HepG2 (cell line): ENCODE data around the gene UNC93A. TPM values are rescaled to one million over a fixed set of nuclear protein-coding genes. Genes with fewer than 3 reads are reported as not detected.

Experiments used
- ATF1 ChIP-seq: IDR thresholded peaks from 2 replicates; pipeline ENCODE4 v1.6.1; 2016; ENCODE audit warnings: mild to moderate bottlenecking, control low read depth
- BORCS8-MEF2B ChIP-seq: sonication (generic); formaldehyde crosslinking; IDR thresholded peaks from 2 replicates; pipeline ENCODE4 v1.8.0; 2022; ENCODE audit warnings: mild to moderate bottlenecking, missing genetic modification reagents
- CEBPZ ChIP-seq: IDR thresholded peaks from 2 replicates; pipeline ENCODE4 v1.6.1; 2012; ENCODE audit warnings: low read length, improper control_type of control experiment
- EP300 ChIP-seq, 3 experiments: sonication (generic) in 1 of 3; formaldehyde crosslinking in 1 of 3; IDR thresholded peaks; 2 replicates each; pipeline versions ENCODE4 v1.5.1 to v1.6.1; 2011 to 2020; ENCODE audit warnings: low read depth in 2 of 3, low read length in 2 of 3, borderline replicate concordance in 1 of 3, improper control_type of control experiment in 1 of 3, mild to moderate bottlenecking in 1 of 3, missing genetic modification reagents in 1 of 3, moderate library complexity in 1 of 3
- ERF ChIP-seq: IDR thresholded peaks from 2 replicates; pipeline ENCODE4 v1.6.1; 2018; ENCODE audit warnings: missing biosample characterization, missing genetic modification reagents
- EZH2 ChIP-seq: conservative IDR thresholded peaks from 2 replicates; pipeline ENCODE4 v1.6.1; 2012; ENCODE audit warnings: mild to moderate bottlenecking, low read depth, low read length, moderate library complexity
- FOXJ3 ChIP-seq: sonication (generic); formaldehyde crosslinking; IDR thresholded peaks from 2 replicates; pipeline ENCODE4 v1.4.0; 2020; ENCODE audit warnings: missing genetic modification reagents, mild to moderate bottlenecking, borderline replicate concordance
- FOXM1 ChIP-seq: sonication (generic); formaldehyde crosslinking; IDR thresholded peaks from 2 replicates; pipeline ENCODE4 v1.5.0; 2020; ENCODE audit warnings: missing genetic modification reagents
- JDP2 ChIP-seq: sonication (generic); formaldehyde crosslinking; IDR thresholded peaks from 2 replicates; pipeline ENCODE4 v1.8.1; 2022; ENCODE audit warnings: missing genetic modification reagents, borderline replicate concordance
- MEF2D ChIP-seq: sonication (generic); formaldehyde crosslinking; IDR thresholded peaks from 2 replicates; pipeline ENCODE4 v1.5.1; 2020; ENCODE audit warnings: mild to moderate bottlenecking, missing genetic modification reagents
- MTF1 ChIP-seq: sonication (generic); formaldehyde crosslinking; IDR thresholded peaks from 2 replicates; pipeline ENCODE4 v1.5.0; 2020; ENCODE audit warnings: missing genetic modification reagents
- MXD1 ChIP-seq: sonication (generic); formaldehyde crosslinking; IDR thresholded peaks from 2 replicates; pipeline ENCODE4 v1.4.0; 2020; ENCODE audit warnings: mild to moderate bottlenecking, missing genetic modification reagents
- NFIB ChIP-seq: sonication (generic); formaldehyde crosslinking; IDR thresholded peaks from 2 replicates; pipeline ENCODE4 v1.9.0; 2021; ENCODE audit warnings: missing genetic modification reagents, mild to moderate bottlenecking, borderline replicate concordance
- NFKB2 ChIP-seq: sonication (generic); formaldehyde crosslinking; IDR thresholded peaks from 2 replicates; pipeline ENCODE4 v1.4.0; 2020; ENCODE audit warnings: missing genetic modification reagents, borderline replicate concordance
- RBM22 ChIP-seq: fragments of 200-400 bp; formaldehyde crosslinking; optimal IDR thresholded peaks from 2 replicates; pipeline ENCODE3; 2017; ENCODE audit warnings: mild to moderate bottlenecking, low read length, moderate library complexity
- RCOR2 ChIP-seq: IDR thresholded peaks from 2 replicates; pipeline ENCODE4 v1.6.1; 2016; ENCODE audit warnings: missing biosample characterization, missing genetic modification reagents
- SSRP1 ChIP-seq: IDR thresholded peaks from 2 replicates; pipeline ENCODE4 v1.6.1; 2016; ENCODE audit warnings: control low read depth
- TOE1 ChIP-seq: sonication (generic); formaldehyde crosslinking; IDR thresholded peaks from 2 replicates; pipeline ENCODE4 v1.4.0; 2020; ENCODE audit warnings: mild to moderate bottlenecking, missing genetic modification reagents
- ZNF121 ChIP-seq: sonication (generic); formaldehyde crosslinking; IDR thresholded peaks from 2 replicates; pipeline ENCODE4 v1.5.0; 2020; ENCODE audit warnings: mild to moderate bottlenecking, missing genetic modification reagents
- ZNF354B ChIP-seq: sonication (generic); formaldehyde crosslinking; IDR thresholded peaks from 2 replicates; pipeline ENCODE4 v1.8.0; 2022; ENCODE audit warnings: mild to moderate bottlenecking, missing genetic modification reagents
- ZNF362 ChIP-seq: sonication (generic); formaldehyde crosslinking; IDR thresholded peaks from 2 replicates; pipeline ENCODE4 v1.4.0; 2020; ENCODE audit warnings: missing genetic modification reagents, mild to moderate bottlenecking, borderline replicate concordance
- ZNF513 ChIP-seq: sonication (generic); formaldehyde crosslinking; conservative IDR thresholded peaks from 2 replicates; pipeline ENCODE4 v1.5.0; 2020; ENCODE audit warnings: missing genetic modification reagents
- ZNF629 ChIP-seq: sonication (generic); formaldehyde crosslinking; conservative IDR thresholded peaks from 2 replicates; pipeline ENCODE4 v1.5.0; 2020; ENCODE audit warnings: missing genetic modification reagents
- ZNF841 ChIP-seq: sonication (generic); formaldehyde crosslinking; IDR thresholded peaks from 2 replicates; pipeline ENCODE4 v1.8.1; 2023; ENCODE audit warnings: missing genetic modification reagents, borderline replicate concordance
- ZSCAN9 ChIP-seq: IDR thresholded peaks from 2 replicates; pipeline ENCODE4 v1.6.1; 2016; ENCODE audit warnings: borderline replicate concordance
- polyA plus RNA-seq, 8 experiments: library from polyadenylated mRNA; depleted of rRNA in 3 of 8; stranded (reverse) in 7 of 8; unstranded in 1 of 8; fragments of >200 nt; fragmentation: Illumina TruSeq in 4 of 8; extraction: Trizol in 4 of 8; gene quantifications; 2 replicates each; pipeline versions ENCODE4 v1.2.1 to v1.2.3, GENCODE V29; 2011 to 2016; ENCODE audit warnings: low read depth in 4 of 8, missing spikeins in 1 of 8, mixed read lengths in 1 of 8; ENCODE audit not compliant: insufficient read depth in 1 of 8
- total RNA-seq, 5 experiments: library from RNA; depleted of rRNA; stranded (reverse); fragments of >200 nt; fragmentation: Illumina TruSeq; extraction: Trizol; gene quantifications; 2 replicates each; pipeline ENCODE4 v1.2.3, GENCODE V29; 2016; ENCODE audit warnings: low read depth in 1 of 5

UNC93A gene
- total and polyA plus RNA-seq, 2 of the 13 experiments (the other 11 are each of a cell fraction or from before 2014, with no cell fraction given): 11.0 to 42.7 TPM

- TF ChIP-seq ZNF362 (CRISPR knock-in tag) (peak; percentile 17; the same call in 1 of the 2 replicates), TOE1 (CRISPR knock-in tag) (0 out of 2 replicates have a peak, but pooled peaks have one; percentile 39), EZH2 (no peak), ZNF513 (no peak), ZNF629 (peak; percentile 65; the same call in 1 of the 2 replicates), ZNF121 (CRISPR knock-in tag) (no peak), MTF1 (CRISPR knock-in tag) (no peak), FOXM1 (no peak), ZNF354B (no peak), ERF (CRISPR knock-in tag) (peak; percentile 65), MXD1 (CRISPR knock-in tag) (peak; percentile 81; the same call in 1 of the 2 replicates), EP300 (IDR thresholded peaks at IDR 0.05; ENCODE audit: low read depth in 2 of 2, low read length in 2 of 2) (peak; percentile 71 to 94; a peak in 3 of 4 replicates), EP300 (CRISPR knock-in tag; IDR thresholded peaks at IDR 0.05; ENCODE audit: borderline replicate concordance) (peak; percentile 88), ATF1 (CRISPR knock-in tag) (no peak), RBM22 (no peak), BORCS8-MEF2B (peak; percentile 85; the same call in 1 of the 2 replicates), NFKB2 (CRISPR knock-in tag) (peak; percentile 95), ZNF841 (CRISPR knock-in tag) (no peak), ZSCAN9 (CRISPR knock-in tag) (peak; percentile 94), CEBPZ (no peak), MEF2D (CRISPR knock-in tag) (peak; percentile 88), NFIB (no peak), FOXJ3 (CRISPR knock-in tag) (peak; percentile 85; the same call in 1 of the 2 replicates), RCOR2 (peak; percentile 76), JDP2 (no peak), SSRP1 (no peak)
These were observed 22.3 kb upstream of the UNC93A start (continued) for GRCh38 chr6:167268683-167269280.
